Measurements from ENCODE around the gene QARS1.

QARS1 gene

GRCh38 chr3:49132073-49132436 is 27.5 kb upstream of the QARS1 start:
- Histone ChIP-seq H3K9me3 (ENCODE audit: control insufficient read depth, low read length) (no peaks in the 10 kb centered on the region), H3K27ac (ENCODE audit: insufficient read depth, low read length, poor library complexity, severe bottlenecking) (no peak overlapping the region), H3K4me1 (ENCODE audit: control insufficient read depth, insufficient read depth, low read length, poor library complexity, severe bottlenecking) (no peaks in the 10 kb centered on the region), H3K36me3 (ENCODE audit: control insufficient read depth, insufficient read depth, low read length) (no peaks in the 10 kb centered on the region), H3K27me3 (replicated peaks; ENCODE audit: control insufficient read depth, insufficient read depth, low read length, poor library complexity, severe bottlenecking) (no peaks in the 10 kb centered on the region), H3K4me3 (ENCODE audit: insufficient read depth, low read depth, low read length, poor library complexity, severe bottlenecking) (no peak overlapping the region)
- no peak for DNase-seq

GRCh38 chr3:49131576-49131975 is 27.0 kb upstream of the QARS1 start:
- Histone ChIP-seq H3K36me3 (ENCODE audit: control insufficient read depth, insufficient read depth, low read length) (no peaks in the 10 kb centered on the region), H3K4me1 (ENCODE audit: control insufficient read depth, insufficient read depth, low read length, poor library complexity, severe bottlenecking) (no peaks in the 10 kb centered on the region), H3K4me3 (ENCODE audit: insufficient read depth, low read depth, low read length, poor library complexity, severe bottlenecking) (no peak overlapping the region), H3K27ac (ENCODE audit: insufficient read depth, low read length, poor library complexity, severe bottlenecking) (no peak overlapping the region), H3K9me3 (ENCODE audit: control insufficient read depth, low read length) (no peaks in the 10 kb centered on the region), H3K27me3 (replicated peaks; ENCODE audit: control insufficient read depth, insufficient read depth, low read length, poor library complexity, severe bottlenecking) (no peaks in the 10 kb centered on the region)
- DNase-seq: no peak

GRCh38 chr3:49131040-49131439 is 26.5 kb upstream of the QARS1 start:
- Histone ChIP-seq H3K27ac (ENCODE audit: insufficient read depth, low read length, poor library complexity, severe bottlenecking) (no peak overlapping the region), H3K9me3 (ENCODE audit: control insufficient read depth, low read length) (no peaks in the 10 kb centered on the region), H3K27me3 (replicated peaks; ENCODE audit: control insufficient read depth, insufficient read depth, low read length, poor library complexity, severe bottlenecking) (no peaks in the 10 kb centered on the region), H3K36me3 (ENCODE audit: control insufficient read depth, insufficient read depth, low read length) (no peaks in the 10 kb centered on the region), H3K4me3 (ENCODE audit: insufficient read depth, low read depth, low read length, poor library complexity, severe bottlenecking) (no peak overlapping the region), H3K4me1 (ENCODE audit: control insufficient read depth, insufficient read depth, low read length, poor library complexity, severe bottlenecking) (no peaks in the 10 kb centered on the region)
- DNase-seq: no peak

GRCh38 chr3:49124991-49125670 is 20.6 kb upstream of the QARS1 start:
- H3K4me3 ChIP-seq (ENCODE audit: insufficient read depth, low read depth, low read length, poor library complexity, severe bottlenecking): no peak overlapping the region
- H3K36me3 ChIP-seq (ENCODE audit: control insufficient read depth, insufficient read depth, low read length): no peaks in the 10 kb centered on the region

GRCh38 chr3:49124203-49124602 is 19.6 kb upstream of the QARS1 start:
- H3K27ac ChIP-seq (ENCODE audit: insufficient read depth, low read length, poor library complexity, severe bottlenecking): no peak overlapping the region
- H3K9me3 ChIP-seq (ENCODE audit: control insufficient read depth, low read length): no peaks in the 10 kb centered on the region
- no peaks in the 10 kb centered on the region for H3K27me3 ChIP-seq (replicated peaks; ENCODE audit: control insufficient read depth, insufficient read depth, low read length, poor library complexity, severe bottlenecking)
- H3K4me3 ChIP-seq (ENCODE audit: insufficient read depth, low read depth, low read length, poor library complexity, severe bottlenecking): no peak overlapping the region
- H3K4me1 ChIP-seq (ENCODE audit: control insufficient read depth, insufficient read depth, low read length, poor library complexity, severe bottlenecking): peaks cover 20% of the 10 kb centered on the region
- no peaks in the 10 kb centered on the region for H3K36me3 ChIP-seq (ENCODE audit: control insufficient read depth, insufficient read depth, low read length)
- no peak for DNase-seq

More at GRCh38 chr3:49124991-49125670, 20.6 kb upstream of the QARS1 start:
- no peak overlapping the region for H3K27ac ChIP-seq (ENCODE audit: insufficient read depth, low read length, poor library complexity, severe bottlenecking)
- no peaks in the 10 kb centered on the region for H3K27me3 ChIP-seq (replicated peaks; ENCODE audit: control insufficient read depth, insufficient read depth, low read length, poor library complexity, severe bottlenecking)
- DNase-seq: no peak
- H3K4me1 ChIP-seq (ENCODE audit: control insufficient read depth, insufficient read depth, low read length, poor library complexity, severe bottlenecking): peaks cover 11% of the 10 kb centered on the region
- H3K9me3 ChIP-seq (ENCODE audit: control insufficient read depth, low read length): no peaks in the 10 kb centered on the region

- H3K27ac ChIP-seq (ENCODE audit: insufficient read depth, low read length, poor library complexity, severe bottlenecking): no peak overlapping the region
- DNase-seq: no peak
- peaks cover 23% of the 10 kb centered on the region for H3K4me1 ChIP-seq (ENCODE audit: control insufficient read depth, insufficient read depth, low read length, poor library complexity, severe bottlenecking)
- no peak overlapping the region for H3K4me3 ChIP-seq (ENCODE audit: insufficient read depth, low read depth, low read length, poor library complexity, severe bottlenecking)
- no peaks in the 10 kb centered on the region for H3K27me3 ChIP-seq (replicated peaks; ENCODE audit: control insufficient read depth, insufficient read depth, low read length, poor library complexity, severe bottlenecking)
- H3K9me3 ChIP-seq (ENCODE audit: control insufficient read depth, low read length): no peaks in the 10 kb centered on the region
- peaks cover 4% of the 10 kb centered on the region for H3K36me3 ChIP-seq (ENCODE audit: control insufficient read depth, insufficient read depth, low read length)
These were observed 19.1 kb upstream of the QARS1 start for GRCh38 chr3:49123687-49124086.

- Histone ChIP-seq H3K4me1 (ENCODE audit: control insufficient read depth, insufficient read depth, low read length, poor library complexity, severe bottlenecking) (peaks cover 23% of the 10 kb centered on the region), H3K4me3 (ENCODE audit: insufficient read depth, low read depth, low read length, poor library complexity, severe bottlenecking) (no peak overlapping the region), H3K27me3 (replicated peaks; ENCODE audit: control insufficient read depth, insufficient read depth, low read length, poor library complexity, severe bottlenecking) (no peaks in the 10 kb centered on the region), H3K27ac (ENCODE audit: insufficient read depth, low read length, poor library complexity, severe bottlenecking) (no peak overlapping the region), H3K36me3 (ENCODE audit: control insufficient read depth, insufficient read depth, low read length) (peaks cover 8% of the 10 kb centered on the region), H3K9me3 (ENCODE audit: control insufficient read depth, low read length) (no peaks in the 10 kb centered on the region)
- no peak for DNase-seq
These were observed 18.5 kb upstream of the QARS1 start for GRCh38 chr3:49122886-49123545.

- no peaks in the 10 kb centered on the region for H3K9me3 ChIP-seq (ENCODE audit: control insufficient read depth, low read length)
- no peak overlapping the region for H3K27ac ChIP-seq (ENCODE audit: insufficient read depth, low read length, poor library complexity, severe bottlenecking)
- H3K4me1 ChIP-seq (ENCODE audit: control insufficient read depth, insufficient read depth, low read length, poor library complexity, severe bottlenecking): peaks cover 23% of the 10 kb centered on the region
- no peak overlapping the region for H3K4me3 ChIP-seq (ENCODE audit: insufficient read depth, low read depth, low read length, poor library complexity, severe bottlenecking)
- no peak for DNase-seq
- no peaks in the 10 kb centered on the region for H3K27me3 ChIP-seq (replicated peaks; ENCODE audit: control insufficient read depth, insufficient read depth, low read length, poor library complexity, severe bottlenecking)
- peaks cover 14% of the 10 kb centered on the region for H3K36me3 ChIP-seq (ENCODE audit: control insufficient read depth, insufficient read depth, low read length)
These were observed 17.9 kb upstream of the QARS1 start for GRCh38 chr3:49122451-49122850.

GRCh38 chr3:49122022-49122421 is 17.5 kb upstream of the QARS1 start:
- peaks cover 23% of the 10 kb centered on the region for H3K4me1 ChIP-seq (ENCODE audit: control insufficient read depth, insufficient read depth, low read length, poor library complexity, severe bottlenecking)
- H3K27ac ChIP-seq (ENCODE audit: insufficient read depth, low read length, poor library complexity, severe bottlenecking): peak overlapping the region; percentile 90
- H3K36me3 ChIP-seq (ENCODE audit: control insufficient read depth, insufficient read depth, low read length): peaks cover 18% of the 10 kb centered on the region
- no peaks in the 10 kb centered on the region for H3K9me3 ChIP-seq (ENCODE audit: control insufficient read depth, low read length)
- H3K4me3 ChIP-seq (ENCODE audit: insufficient read depth, low read depth, low read length, poor library complexity, severe bottlenecking): no peak overlapping the region
- DNase-seq: no peak
- H3K27me3 ChIP-seq (replicated peaks; ENCODE audit: control insufficient read depth, insufficient read depth, low read length, poor library complexity, severe bottlenecking): no peaks in the 10 kb centered on the region

- Histone ChIP-seq H3K4me1 (ENCODE audit: control insufficient read depth, insufficient read depth, low read length, poor library complexity, severe bottlenecking) (peaks cover 23% of the 10 kb centered on the region), H3K27me3 (replicated peaks; ENCODE audit: control insufficient read depth, insufficient read depth, low read length, poor library complexity, severe bottlenecking) (no peaks in the 10 kb centered on the region), H3K27ac (ENCODE audit: insufficient read depth, low read length, poor library complexity, severe bottlenecking) (peak overlapping the region; percentile 90), H3K4me3 (ENCODE audit: insufficient read depth, low read depth, low read length, poor library complexity, severe bottlenecking) (peak overlapping the region; percentile 81), H3K9me3 (ENCODE audit: control insufficient read depth, low read length) (no peaks in the 10 kb centered on the region), H3K36me3 (ENCODE audit: control insufficient read depth, insufficient read depth, low read length) (peaks cover 25% of the 10 kb centered on the region)
- no peak for DNase-seq
These were observed 16.7 kb upstream of the QARS1 start for GRCh38 chr3:49121132-49121736.
